NCI-H345 (cell line): Measurements from ENCODE around the gene RETREG1.
"Not testable (repeated sequence)": the region's sequence is repeated elsewhere in the genome, so short reads cannot be mapped to it uniquely, and the experiment has no call there.

Source experiments
- DNase-seq: peaks from one replicate; lab custom pipeline; 2025; lab: John Stamatoyannopoulos, UW

Gene RETREG1

GRCh38 chr5:16456103-16456832 lies 160.5 kb downstream of the RETREG1 start:
- DNase-seq, result peak; percentile 73

- no peak for DNase-seq
Observed at GRCh38 chr5:16455668-16456067, 161.1 kb downstream of the RETREG1 start.

- no peak for DNase-seq
Observed at GRCh38 chr5:16454686-16455085, 162.1 kb downstream of the RETREG1 start.

- DNase-seq, result no peak
Observed at GRCh38 chr5:16453609-16454008, 163.2 kb downstream of the RETREG1 start.

GRCh38 chr5:16450163-16450562 lies 166.6 kb downstream of the RETREG1 start:
- no peak for DNase-seq

- no peak for DNase-seq
Observed at GRCh38 chr5:16446993-16447392, 169.8 kb downstream of the RETREG1 start.

- DNase-seq, result no peak
Observed at GRCh38 chr5:16437977-16438376, 178.8 kb downstream of the RETREG1 start.

- DNase-seq, result not testable (repeated sequence)
Observed at GRCh38 chr5:16436065-16436682, 180.6 kb downstream of the RETREG1 start.

GRCh38 chr5:16431490-16431889 lies 185.3 kb downstream of the RETREG1 start:
- peak; percentile 54 for DNase-seq

- no peak for DNase-seq
Observed at GRCh38 chr5:16430349-16431089, 186.3 kb downstream of the RETREG1 start.

- no peak for DNase-seq
Observed at GRCh38 chr5:16428359-16428758, 188.4 kb downstream of the RETREG1 start.

- DNase-seq, result peak; percentile 39
Observed at GRCh38 chr5:16427587-16427986, 189.2 kb downstream of the RETREG1 start.
